GM06990 (cell line): Measurements from ENCODE around the gene LCNL1.

ENCODE experiments used
- DNase-seq: peaks from one replicate; pipeline ENCODE4 v3.0.0-alpha.2; 2011; ENCODE audit not compliant: insufficient read length; ENCODE audit errors: extremely low read depth
- H3K27me3 ChIP-seq: replicated peaks from 2 replicates; pipeline ENCODE4 v1.6.0; 2011; ENCODE audit warnings: low read length; ENCODE audit not compliant: control insufficient read depth, insufficient read depth
- H3K36me3 ChIP-seq: 2 replicates; pipeline ENCODE4 v1.5.1; 2011; ENCODE audit warnings: low read length; ENCODE audit not compliant: control insufficient read depth, insufficient read depth
- H3K4me3 ChIP-seq: replicated peaks from 2 replicates; pipeline ENCODE4 v1.5.1; 2011; ENCODE audit warnings: low read depth, mild to moderate bottlenecking, control low read depth, low read length
- CTCF ChIP-seq: IDR thresholded peaks from 2 replicates; pipeline ENCODE4 v1.5.1; 2011; ENCODE audit warnings: low read length, control low read depth, mild to moderate bottlenecking, inconsistent platforms; ENCODE audit not compliant: insufficient read depth, poor library complexity, severe bottlenecking

LCNL1 gene

GRCh38 chr9:136983167-136983566, 374 bp downstream of the LCNL1 start:
- no peaks in the 10 kb centered on the region for H3K36me3 ChIP-seq
- H3K4me3 ChIP-seq: no peak overlapping the region
- DNase-seq: no peak
- no peak for TF ChIP-seq CTCF
- no peaks in the 10 kb centered on the region; the same call in 1 of the 2 replicates for H3K27me3 ChIP-seq

GRCh38 chr9:136983656-136984314, 992 bp downstream of the LCNL1 start:
- DNase-seq: no peak
- Histone ChIP-seq H3K4me3 (no peak overlapping the region), H3K27me3 (no peaks in the 10 kb centered on the region; the same call in 1 of the 2 replicates), H3K36me3 (no peaks in the 10 kb centered on the region)
- TF ChIP-seq CTCF: no peak

- no peak for TF ChIP-seq CTCF
- H3K36me3 ChIP-seq: no peaks in the 10 kb centered on the region
- H3K4me3 ChIP-seq: no peak overlapping the region
- DNase-seq: no peak
- H3K27me3 ChIP-seq: no peaks in the 10 kb centered on the region; the same call in 1 of the 2 replicates
Observed at GRCh38 chr9:136984464-136985026, 1.8 kb downstream of the LCNL1 start.

GRCh38 chr9:136985027-136985602, 2.3 kb downstream of the LCNL1 start:
- TF ChIP-seq CTCF: no peak
- Histone ChIP-seq H3K4me3 (no peak overlapping the region), H3K27me3 (no peaks in the 10 kb centered on the region; the same call in 1 of the 2 replicates), H3K36me3 (no peaks in the 10 kb centered on the region)
- DNase-seq: no peak

GRCh38 chr9:136985853-136986252, 3.1 kb downstream of the LCNL1 start:
- Histone ChIP-seq H3K27me3 (no peaks in the 10 kb centered on the region; the same call in 1 of the 2 replicates), H3K4me3 (no peak overlapping the region), H3K36me3 (no peaks in the 10 kb centered on the region)
- no peak for DNase-seq
- TF ChIP-seq CTCF: no peak
